Central memory CD8-positive, alpha-beta T cell (primary cell): ENCODE measurements around the gene LINC00237.

ENCODE experiments used
- ATAC-seq: fragments of 150-1000 bp; cut with Tn5 transposase; replicated peaks from 2 replicates; pipeline ENCODE4 v1.10.0; 2022; ENCODE audit warnings: mild to moderate bottlenecking, moderate FRiP score, moderate number of reproducible peaks; ENCODE audit not compliant: poor library complexity, severe bottlenecking; ENCODE audit errors: extremely low read depth
- DNase-seq, 2 donors: peaks; one replicate each; pipeline ENCODE4 v3.0.0; 2021; ENCODE audit warnings: low spot score in 2 of 2
- H3K27ac Mint-ChIP-seq: one replicate; pipeline ENCODE4 v1.8.0; 2022; ENCODE audit warnings: low read depth, mild to moderate bottlenecking, moderate library complexity, mixed read lengths
- H3K27me3 Mint-ChIP-seq: one replicate; pipeline ENCODE4 v1.8.0; 2022; ENCODE audit warnings: mixed read lengths
- H3K36me3 Mint-ChIP-seq: one replicate; pipeline ENCODE4 v1.8.0; 2022; ENCODE audit warnings: mild to moderate bottlenecking, moderate library complexity, mixed read lengths; ENCODE audit not compliant: insufficient read depth
- H3K4me1 Mint-ChIP-seq: one replicate; pipeline ENCODE4 v1.8.0; 2022; ENCODE audit warnings: mixed read lengths
- H3K4me3 Mint-ChIP-seq: one replicate; pipeline ENCODE4 v1.8.0; 2022; ENCODE audit warnings: mild to moderate bottlenecking, moderate library complexity, mixed read lengths
- H3K9me3 Mint-ChIP-seq: one replicate; pipeline ENCODE4 v1.8.0; 2022; ENCODE audit warnings: mixed read lengths

The LINC00237 gene

GRCh38 chr20:21082584-21082983 is 23.6 kb downstream of the LINC00237 start:
- H3K4me3 Mint-ChIP-seq: no peak overlapping the region
- H3K4me1 Mint-ChIP-seq: no peaks in the 10 kb centered on the region
- no peaks in the 10 kb centered on the region for H3K36me3 Mint-ChIP-seq
- no peak overlapping the region for H3K27ac Mint-ChIP-seq
- DNase-seq (no peak), ATAC-seq (no peak)
- H3K9me3 Mint-ChIP-seq: no peaks in the 10 kb centered on the region
- H3K27me3 Mint-ChIP-seq: peaks cover 63% of the 10 kb centered on the region

- no peak for ATAC-seq
These were observed 28.3 kb downstream of the LINC00237 start for GRCh38 chr20:21077809-21078345.

GRCh38 chr20:21076073-21076472 is 30.1 kb downstream of the LINC00237 start:
- peaks cover 54% of the 10 kb centered on the region for H3K27me3 Mint-ChIP-seq
- H3K36me3 Mint-ChIP-seq: no peaks in the 10 kb centered on the region
- ATAC-seq (no peak), DNase-seq (no peak)
- H3K4me3 Mint-ChIP-seq: no peak overlapping the region
- no peaks in the 10 kb centered on the region for H3K4me1 Mint-ChIP-seq
- H3K9me3 Mint-ChIP-seq: no peaks in the 10 kb centered on the region
- H3K27ac Mint-ChIP-seq: no peak overlapping the region

More at GRCh38 chr20:21077809-21078345, 28.3 kb downstream of the LINC00237 start:
- H3K9me3 Mint-ChIP-seq: no peaks in the 10 kb centered on the region
- H3K4me3 Mint-ChIP-seq: no peak overlapping the region
- DNase-seq: no peak
- no peaks in the 10 kb centered on the region for H3K36me3 Mint-ChIP-seq
- no peaks in the 10 kb centered on the region for H3K4me1 Mint-ChIP-seq
- H3K27me3 Mint-ChIP-seq: peaks cover 54% of the 10 kb centered on the region
- H3K27ac Mint-ChIP-seq: no peak overlapping the region

GRCh38 chr20:21075471-21075870 is 30.7 kb downstream of the LINC00237 start:
- no peaks in the 10 kb centered on the region for H3K36me3 Mint-ChIP-seq
- ATAC-seq (no peak), DNase-seq (no peak)
- no peak overlapping the region for H3K27ac Mint-ChIP-seq
- no peaks in the 10 kb centered on the region for H3K9me3 Mint-ChIP-seq
- no peaks in the 10 kb centered on the region for H3K4me1 Mint-ChIP-seq
- peaks cover 51% of the 10 kb centered on the region for H3K27me3 Mint-ChIP-seq
- H3K4me3 Mint-ChIP-seq: no peak overlapping the region

- Mint-ChIP-seq H3K4me1 (no peaks in the 10 kb centered on the region), H3K27ac (no peak overlapping the region), H3K4me3 (no peak overlapping the region), H3K9me3 (no peaks in the 10 kb centered on the region), H3K36me3 (no peaks in the 10 kb centered on the region), H3K27me3 (peaks cover 46% of the 10 kb centered on the region)
- DNase-seq: no peak
- ATAC-seq: no peak
These were observed 31.4 kb downstream of the LINC00237 start for GRCh38 chr20:21074605-21075336.

- Mint-ChIP-seq H3K36me3 (peaks cover 2% of the 10 kb centered on the region), H3K27ac (no peak overlapping the region), H3K9me3 (no peaks in the 10 kb centered on the region), H3K27me3 (peaks cover 66% of the 10 kb centered on the region), H3K4me1 (no peaks in the 10 kb centered on the region), H3K4me3 (no peak overlapping the region)
- DNase-seq (no peak), ATAC-seq (no peak)
These were observed 38.9 kb downstream of the LINC00237 start for GRCh38 chr20:21067255-21067654.

GRCh38 chr20:21064924-21065323 is 41.2 kb downstream of the LINC00237 start:
- ATAC-seq: no peak
- Mint-ChIP-seq H3K27me3 (peaks cover 76% of the 10 kb centered on the region), H3K9me3 (no peaks in the 10 kb centered on the region), H3K27ac (no peak overlapping the region), H3K4me3 (no peak overlapping the region), H3K36me3 (peaks cover 2% of the 10 kb centered on the region), H3K4me1 (no peaks in the 10 kb centered on the region)
- DNase-seq: no peak

- H3K27ac Mint-ChIP-seq: no peak overlapping the region
- H3K27me3 Mint-ChIP-seq: peaks cover 83% of the 10 kb centered on the region
- no peak overlapping the region for H3K4me3 Mint-ChIP-seq
- H3K36me3 Mint-ChIP-seq: peaks cover 2% of the 10 kb centered on the region
- no peak for ATAC-seq
- H3K9me3 Mint-ChIP-seq: no peaks in the 10 kb centered on the region
- DNase-seq: no peak
- H3K4me1 Mint-ChIP-seq: no peaks in the 10 kb centered on the region
These were observed 42.9 kb downstream of the LINC00237 start for GRCh38 chr20:21063276-21063675.

GRCh38 chr20:21053002-21053762 is 53.0 kb downstream of the LINC00237 start:
- H3K27me3 Mint-ChIP-seq: peaks cover 44% of the 10 kb centered on the region
- DNase-seq (no peak), ATAC-seq (no peak)
- H3K4me3 Mint-ChIP-seq: no peak overlapping the region
- H3K36me3 Mint-ChIP-seq: no peaks in the 10 kb centered on the region
- H3K9me3 Mint-ChIP-seq: no peaks in the 10 kb centered on the region
- no peaks in the 10 kb centered on the region for H3K4me1 Mint-ChIP-seq
- no peak overlapping the region for H3K27ac Mint-ChIP-seq

- no peaks in the 10 kb centered on the region for H3K9me3 Mint-ChIP-seq
These were observed 53.5 kb downstream of the LINC00237 start for GRCh38 chr20:21052686-21053001.

GRCh38 chr20:21052241-21052640 is 53.9 kb downstream of the LINC00237 start:
- Mint-ChIP-seq H3K9me3 (no peaks in the 10 kb centered on the region), H3K36me3 (no peaks in the 10 kb centered on the region), H3K4me3 (no peak overlapping the region), H3K27me3 (peaks cover 35% of the 10 kb centered on the region), H3K4me1 (no peaks in the 10 kb centered on the region), H3K27ac (no peak overlapping the region)
- DNase-seq (no peak), ATAC-seq (no peak)

More at GRCh38 chr20:21052686-21053001, 53.5 kb downstream of the LINC00237 start:
- peaks cover 39% of the 10 kb centered on the region for H3K27me3 Mint-ChIP-seq
- no peak overlapping the region for H3K27ac Mint-ChIP-seq
- no peak overlapping the region for H3K4me3 Mint-ChIP-seq
- DNase-seq: no peak
- no peak for ATAC-seq
- no peaks in the 10 kb centered on the region for H3K4me1 Mint-ChIP-seq
- no peaks in the 10 kb centered on the region for H3K36me3 Mint-ChIP-seq

- no peak overlapping the region for H3K4me3 Mint-ChIP-seq
- no peaks in the 10 kb centered on the region for H3K4me1 Mint-ChIP-seq
- H3K27me3 Mint-ChIP-seq: peaks cover 50% of the 10 kb centered on the region
- no peaks in the 10 kb centered on the region for H3K36me3 Mint-ChIP-seq
- DNase-seq (no peak), ATAC-seq (no peak)
- no peaks in the 10 kb centered on the region for H3K9me3 Mint-ChIP-seq
- no peak overlapping the region for H3K27ac Mint-ChIP-seq
These were observed 55.4 kb downstream of the LINC00237 start for GRCh38 chr20:21050710-21051109.

GRCh38 chr20:21049305-21049828 is 56.8 kb downstream of the LINC00237 start:
- ATAC-seq: no peak
- H3K27ac Mint-ChIP-seq: no peak overlapping the region
- H3K9me3 Mint-ChIP-seq: no peaks in the 10 kb centered on the region
- H3K4me3 Mint-ChIP-seq: no peak overlapping the region
- DNase-seq: no peak
- H3K4me1 Mint-ChIP-seq: no peaks in the 10 kb centered on the region
- peaks cover 53% of the 10 kb centered on the region for H3K27me3 Mint-ChIP-seq
- no peaks in the 10 kb centered on the region for H3K36me3 Mint-ChIP-seq
